Measurements from ENCODE around the gene GOLGA6L2.

GOLGA6L2 gene

GRCh38 chr15:23441204-23441603 lies 5.8 kb downstream of the GOLGA6L2 start:
- Mint-ChIP-seq H3K27me3 (ENCODE audit: low read depth) (no peaks in the 10 kb centered on the region), H3K9me3 (peaks cover 12% of the 10 kb centered on the region), H3K27ac (no peak overlapping the region), H3K36me3 (ENCODE audit: low read depth) (peaks cover 3% of the 10 kb centered on the region), H3K4me3 (no peak overlapping the region), H3K4me1 (no peaks in the 10 kb centered on the region)
- no peak for TF ChIP-seq CTCF (IDR thresholded peaks at IDR 0.05; ENCODE audit: unreplicated experiment in 3 of 3)

- H3K9me3 Mint-ChIP-seq, result peaks cover 8% of the 10 kb centered on the region
- H3K36me3 Mint-ChIP-seq (ENCODE audit: low read depth), result peaks cover 3% of the 10 kb centered on the region
- no peak for TF ChIP-seq CTCF (IDR thresholded peaks at IDR 0.05; ENCODE audit: unreplicated experiment in 3 of 3)
- H3K4me3 Mint-ChIP-seq, result no peak overlapping the region
- no peak overlapping the region for H3K27ac Mint-ChIP-seq
- no peaks in the 10 kb centered on the region for H3K27me3 Mint-ChIP-seq (ENCODE audit: low read depth)
- no peaks in the 10 kb centered on the region for H3K4me1 Mint-ChIP-seq
Measured at GRCh38 chr15:23440596-23440995, 6.4 kb downstream of the GOLGA6L2 start.

GRCh38 chr15:23439513-23439912 lies 7.5 kb downstream of the GOLGA6L2 start:
- Mint-ChIP-seq H3K27ac (no peak overlapping the region), H3K4me1 (no peaks in the 10 kb centered on the region), H3K4me3 (no peak overlapping the region), H3K36me3 (ENCODE audit: low read depth) (peaks cover 3% of the 10 kb centered on the region), H3K9me3 (peaks cover 8% of the 10 kb centered on the region), H3K27me3 (ENCODE audit: low read depth) (no peaks in the 10 kb centered on the region)
- TF ChIP-seq CTCF (IDR thresholded peaks at IDR 0.05; ENCODE audit: unreplicated experiment in 3 of 3), result no peak

- no peak for TF ChIP-seq CTCF (IDR thresholded peaks at IDR 0.05; ENCODE audit: unreplicated experiment in 3 of 3)
- no peak overlapping the region for H3K27ac Mint-ChIP-seq
- H3K9me3 Mint-ChIP-seq, result peaks cover 8% of the 10 kb centered on the region
- H3K4me1 Mint-ChIP-seq, result no peaks in the 10 kb centered on the region
- H3K27me3 Mint-ChIP-seq (ENCODE audit: low read depth), result no peaks in the 10 kb centered on the region
- no peak overlapping the region for H3K4me3 Mint-ChIP-seq
- peaks cover 3% of the 10 kb centered on the region for H3K36me3 Mint-ChIP-seq (ENCODE audit: low read depth)
Measured at GRCh38 chr15:23438816-23439466, 8.1 kb downstream of the GOLGA6L2 start.

- Mint-ChIP-seq H3K36me3 (ENCODE audit: low read depth) (peaks cover 3% of the 10 kb centered on the region), H3K27ac (no peak overlapping the region), H3K4me1 (no peaks in the 10 kb centered on the region), H3K9me3 (peaks cover 5% of the 10 kb centered on the region), H3K27me3 (ENCODE audit: low read depth) (no peaks in the 10 kb centered on the region), H3K4me3 (no peak overlapping the region)
- no peak for TF ChIP-seq CTCF (IDR thresholded peaks at IDR 0.05; ENCODE audit: unreplicated experiment in 3 of 3)
Measured at GRCh38 chr15:23437673-23438072, 9.4 kb downstream of the GOLGA6L2 start.

- Mint-ChIP-seq H3K27ac (no peak overlapping the region), H3K4me1 (no peaks in the 10 kb centered on the region), H3K4me3 (no peak overlapping the region), H3K27me3 (ENCODE audit: low read depth) (no peaks in the 10 kb centered on the region), H3K36me3 (ENCODE audit: low read depth) (peaks cover 3% of the 10 kb centered on the region), H3K9me3 (peaks cover 5% of the 10 kb centered on the region)
- TF ChIP-seq CTCF (IDR thresholded peaks at IDR 0.05; ENCODE audit: unreplicated experiment in 3 of 3), result no peak
Measured at GRCh38 chr15:23437146-23437545, 9.9 kb downstream of the GOLGA6L2 start.
